ENCODE results near the gene TBL1X. TPM values are rescaled to one million over a fixed set of nuclear protein-coding genes. Genes with fewer than 3 reads are reported as not detected.
A peak's percentile ranks its signal among the peaks of the same experiment; 100 is the strongest.
"Not testable (repeated sequence)": the region's sequence is repeated elsewhere in the genome, so short reads cannot be mapped to it uniquely, and the experiment has no call there.

TBL1X gene
- total RNA-seq, 6 experiments from 2014 or later: 34.4 to 53.2 (median 44.9) TPM

DNA sequence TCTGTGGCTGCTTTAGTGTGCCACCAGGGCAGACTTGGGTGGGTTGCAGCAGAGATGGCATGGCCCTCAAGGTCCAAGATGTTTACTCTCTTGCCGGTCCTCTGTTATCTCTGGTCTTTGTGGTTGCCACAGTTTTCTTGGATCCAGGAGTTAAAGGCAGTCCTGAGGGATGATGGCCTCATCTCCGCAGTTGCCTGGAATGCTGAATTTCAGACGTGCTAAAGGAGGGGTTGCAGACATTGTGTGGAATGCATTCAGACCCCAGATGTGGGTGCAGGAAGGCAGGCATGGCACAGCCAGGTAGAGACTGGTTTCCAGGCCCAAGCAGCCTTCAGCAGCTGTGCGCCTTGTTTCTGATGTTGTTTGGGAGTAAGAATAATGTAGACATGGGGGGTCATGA, 64.4 kb downstream of the TBL1X start:
- Mint-ChIP-seq H3K36me3 (ENCODE audit: low read depth) (no peaks in the 10 kb centered on the region), H3K27me3 (ENCODE audit: insufficient read depth) (no peaks in the 10 kb centered on the region), H3K9me3 (no peaks in the 10 kb centered on the region), H3K4me1 (ENCODE audit: low read depth) (peaks cover 63% of the 10 kb centered on the region), H3K4me3 (no peak overlapping the region), H3K27ac (no peak overlapping the region)
- TF ChIP-seq, protein P1, sequence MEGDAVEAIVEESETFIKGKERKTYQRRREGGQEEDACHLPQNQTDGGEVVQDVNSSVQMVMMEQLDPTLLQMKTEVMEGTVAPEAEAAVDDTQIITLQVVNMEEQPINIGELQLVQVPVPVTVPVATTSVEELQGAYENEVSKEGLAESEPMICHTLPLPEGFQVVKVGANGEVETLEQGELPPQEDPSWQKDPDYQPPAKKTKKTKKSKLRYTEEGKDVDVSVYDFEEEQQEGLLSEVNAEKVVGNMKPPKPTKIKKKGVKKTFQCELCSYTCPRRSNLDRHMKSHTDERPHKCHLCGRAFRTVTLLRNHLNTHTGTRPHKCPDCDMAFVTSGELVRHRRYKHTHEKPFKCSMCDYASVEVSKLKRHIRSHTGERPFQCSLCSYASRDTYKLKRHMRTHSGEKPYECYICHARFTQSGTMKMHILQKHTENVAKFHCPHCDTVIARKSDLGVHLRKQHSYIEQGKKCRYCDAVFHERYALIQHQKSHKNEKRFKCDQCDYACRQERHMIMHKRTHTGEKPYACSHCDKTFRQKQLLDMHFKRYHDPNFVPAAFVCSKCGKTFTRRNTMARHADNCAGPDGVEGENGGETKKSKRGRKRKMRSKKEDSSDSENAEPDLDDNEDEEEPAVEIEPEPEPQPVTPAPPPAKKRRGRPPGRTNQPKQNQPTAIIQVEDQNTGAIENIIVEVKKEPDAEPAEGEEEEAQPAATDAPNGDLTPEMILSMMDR (IDR thresholded peaks at IDR 0.05): no peak
- no peak for DNase-seq

DNA sequence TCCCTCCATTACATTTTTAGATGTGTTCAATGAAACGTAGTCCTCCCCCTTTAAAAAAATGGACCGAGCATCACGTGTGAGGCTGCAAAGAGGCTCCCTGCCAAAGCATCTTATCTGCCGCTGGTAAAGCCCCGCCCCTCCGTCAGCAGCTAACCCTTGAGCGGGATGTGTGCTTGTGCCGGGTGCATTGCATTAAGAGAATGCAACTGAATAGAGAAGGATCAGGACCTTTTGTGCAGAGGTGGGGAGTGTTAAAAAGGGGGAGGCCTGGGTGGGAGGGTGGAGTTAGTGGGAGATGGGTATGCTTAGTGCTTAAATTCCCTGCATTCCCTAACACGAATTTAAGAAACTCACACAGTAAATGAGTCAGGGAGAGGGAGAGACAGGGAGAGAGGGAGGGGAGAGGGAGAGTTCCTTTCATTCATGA, 66.0 kb downstream of the TBL1X start:
- Mint-ChIP-seq H3K27me3 (ENCODE audit: insufficient read depth) (no peaks in the 10 kb centered on the region), H3K4me1 (ENCODE audit: low read depth) (peaks cover 66% of the 10 kb centered on the region), H3K36me3 (ENCODE audit: low read depth) (no peaks in the 10 kb centered on the region), H3K4me3 (peak overlapping the region; percentile 78), H3K27ac (peak overlapping the region; percentile 87), H3K9me3 (no peaks in the 10 kb centered on the region)
- peak; percentile 88 for DNase-seq
- TF ChIP-seq, protein P1 (IDR thresholded peaks at IDR 0.05): no peak

DNA sequence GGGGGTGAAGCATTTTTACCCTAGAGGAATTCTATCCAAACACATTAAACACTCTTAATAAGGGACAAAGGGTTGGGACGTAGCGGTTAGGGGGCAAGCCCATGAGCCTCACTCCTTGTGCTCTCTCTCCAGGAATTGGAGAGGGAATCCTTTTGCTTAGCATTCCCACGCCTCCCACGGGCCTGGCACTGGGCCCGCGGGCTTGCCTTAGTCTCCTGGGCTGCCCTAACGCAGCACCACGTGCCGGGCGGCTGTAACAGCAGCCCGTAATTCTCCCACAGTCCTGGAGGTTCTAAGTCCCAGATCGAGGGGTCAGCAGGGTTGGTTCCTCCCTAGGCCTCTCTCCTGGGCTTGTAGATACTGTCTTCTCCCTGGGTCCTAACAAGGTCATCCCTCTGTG, 67.5 kb downstream of the TBL1X start:
- no peak for DNase-seq
- peak overlapping the region; percentile 64 for H3K27ac Mint-ChIP-seq
- no peaks in the 10 kb centered on the region for H3K9me3 Mint-ChIP-seq
- H3K4me1 Mint-ChIP-seq (ENCODE audit: low read depth): peaks cover 62% of the 10 kb centered on the region
- H3K27me3 Mint-ChIP-seq (ENCODE audit: insufficient read depth): no peaks in the 10 kb centered on the region
- peaks cover 3% of the 10 kb centered on the region for H3K36me3 Mint-ChIP-seq (ENCODE audit: low read depth)
- no peak overlapping the region for H3K4me3 Mint-ChIP-seq
- TF ChIP-seq, protein P1 (IDR thresholded peaks at IDR 0.05): no peak

DNA sequence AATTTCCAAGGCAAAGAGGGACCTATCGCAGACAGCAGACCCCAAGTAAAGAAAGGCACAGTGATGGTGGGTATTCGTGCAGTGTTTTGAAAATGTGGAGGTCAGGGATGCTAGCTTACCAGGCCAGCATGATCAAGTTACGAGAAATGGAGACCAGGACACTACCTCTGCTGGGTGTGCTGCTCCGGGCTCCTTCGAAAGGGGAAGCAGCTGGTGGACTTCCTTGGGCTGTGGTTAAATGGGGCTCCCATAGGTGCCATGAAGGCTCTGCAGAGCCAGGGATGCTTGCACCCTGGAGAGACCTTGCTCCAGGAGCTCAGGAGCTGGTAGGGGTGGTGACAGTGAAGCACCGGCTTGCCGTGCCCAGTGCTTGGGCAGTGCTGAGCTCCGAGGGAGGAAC, 68.8 kb downstream of the TBL1X start:
- Mint-ChIP-seq H3K27ac (0 out of 2 replicates have a peak overlapping the region, but pooled peaks have one; percentile 64), H3K27me3 (ENCODE audit: insufficient read depth) (no peaks in the 10 kb centered on the region), H3K9me3 (no peaks in the 10 kb centered on the region), H3K36me3 (ENCODE audit: low read depth) (peaks cover 6% of the 10 kb centered on the region), H3K4me3 (no peak overlapping the region), H3K4me1 (ENCODE audit: low read depth) (peaks cover 66% of the 10 kb centered on the region)
- TF ChIP-seq, protein P1 (IDR thresholded peaks at IDR 0.05): no peak
- no peak for DNase-seq

DNA sequence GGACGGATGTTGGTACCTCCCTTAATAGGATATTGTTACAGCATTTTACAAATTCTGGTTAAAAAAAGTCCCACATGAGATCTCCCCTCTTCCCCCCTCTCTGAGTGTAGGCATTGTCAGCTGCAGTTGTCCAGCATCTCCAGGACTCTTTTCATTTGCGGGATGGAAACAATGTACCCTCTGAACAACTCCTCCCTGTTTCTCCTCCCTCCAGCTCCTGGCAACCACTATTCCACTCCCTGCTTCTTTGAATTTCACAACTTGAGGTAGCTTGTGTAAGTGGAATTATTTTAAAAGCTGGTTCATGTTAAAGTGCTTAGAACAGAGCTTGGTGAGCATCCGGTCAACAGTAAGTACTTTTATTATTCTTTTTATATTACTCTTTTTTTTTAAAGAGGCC, 69.8 kb downstream of the TBL1X start:
- Mint-ChIP-seq H3K4me1 (ENCODE audit: low read depth) (peaks cover 66% of the 10 kb centered on the region), H3K4me3 (0 out of 2 replicates have a peak overlapping the region, but pooled peaks have one; percentile 8), H3K27me3 (ENCODE audit: insufficient read depth) (no peaks in the 10 kb centered on the region), H3K27ac (peak overlapping the region; percentile 77), H3K36me3 (ENCODE audit: low read depth) (peaks cover 6% of the 10 kb centered on the region), H3K9me3 (no peaks in the 10 kb centered on the region)
- TF ChIP-seq, protein P1 (IDR thresholded peaks at IDR 0.05): no peak
- DNase-seq: peak; percentile 11

DNA sequence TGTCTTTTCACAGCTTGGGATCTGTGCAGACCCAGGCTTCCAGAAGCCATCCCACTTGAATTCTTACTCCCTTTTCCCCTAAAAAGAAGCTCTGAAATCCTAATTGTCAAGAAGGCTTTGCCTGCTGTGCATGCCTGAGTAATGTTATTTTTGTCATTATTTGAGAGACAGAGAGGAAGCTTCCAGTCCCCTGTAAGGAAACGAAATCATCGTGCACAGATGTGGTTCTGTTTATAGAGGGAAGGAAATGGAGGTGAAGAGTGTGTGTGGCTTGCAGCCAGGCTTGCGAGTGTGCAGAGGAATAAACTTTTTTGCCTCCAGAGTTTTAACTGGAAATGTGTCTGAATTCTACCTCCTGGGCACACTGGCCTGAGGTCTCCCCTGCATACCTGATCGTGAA, 70.2 kb downstream of the TBL1X start:
- peaks cover 6% of the 10 kb centered on the region for H3K36me3 Mint-ChIP-seq (ENCODE audit: low read depth)
- peak overlapping the region; percentile 77 for H3K27ac Mint-ChIP-seq
- H3K9me3 Mint-ChIP-seq: no peaks in the 10 kb centered on the region
- peak overlapping the region; percentile 37; the same call in 1 of the 2 replicates for H3K4me3 Mint-ChIP-seq
- DNase-seq: no peak
- no peaks in the 10 kb centered on the region for H3K27me3 Mint-ChIP-seq (ENCODE audit: insufficient read depth)
- TF ChIP-seq, protein P1 (IDR thresholded peaks at IDR 0.05): no peak
- peaks cover 64% of the 10 kb centered on the region for H3K4me1 Mint-ChIP-seq (ENCODE audit: low read depth)

DNA sequence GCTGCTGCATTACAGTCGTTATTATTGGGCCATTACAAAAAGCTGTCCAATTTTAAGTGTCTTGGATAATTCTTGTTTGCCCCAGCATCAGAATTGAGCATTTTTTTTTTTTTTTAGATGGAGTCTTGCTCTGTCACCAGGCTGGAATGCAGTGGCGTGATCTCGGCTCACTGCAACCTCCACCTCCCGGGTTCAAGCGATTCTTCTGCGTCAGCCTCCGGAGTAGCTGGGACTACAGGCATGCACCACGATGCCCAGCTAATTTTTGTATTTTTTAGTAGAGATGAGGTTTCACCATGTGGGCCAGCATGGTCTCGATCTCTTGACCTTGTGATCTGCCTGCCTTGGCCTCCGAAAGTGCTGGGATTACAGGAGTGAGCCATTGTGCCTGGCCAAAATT, 71.3 kb downstream of the TBL1X start:
- not testable (repeated sequence) for H3K9me3 Mint-ChIP-seq; H3K4me3 Mint-ChIP-seq; DNase-seq; H3K27me3 Mint-ChIP-seq (ENCODE audit: insufficient read depth); H3K36me3 Mint-ChIP-seq (ENCODE audit: low read depth)
- peaks cover 54% of the 10 kb centered on the region for H3K4me1 Mint-ChIP-seq (ENCODE audit: low read depth)
- H3K27ac Mint-ChIP-seq: peak overlapping the region; percentile 77; the same call in 1 of the 2 replicates
